Activated CD4-positive, alpha-beta T cell treated with anti-CD3 and anti-CD28 coated beads for 24 hours (primary cell): ENCODE results near the gene ATP6V1B1.
"Not testable (repeated sequence)": the region's sequence is repeated elsewhere in the genome, so short reads cannot be mapped to it uniquely, and the experiment has no call there.

Experiments used
- DNase-seq, 2 donors: peaks; one replicate each; pipeline ENCODE4 v3.0.0-alpha.2; 2020; ENCODE audit warnings: low read depth in 2 of 2

The ATP6V1B1 gene

DNA sequence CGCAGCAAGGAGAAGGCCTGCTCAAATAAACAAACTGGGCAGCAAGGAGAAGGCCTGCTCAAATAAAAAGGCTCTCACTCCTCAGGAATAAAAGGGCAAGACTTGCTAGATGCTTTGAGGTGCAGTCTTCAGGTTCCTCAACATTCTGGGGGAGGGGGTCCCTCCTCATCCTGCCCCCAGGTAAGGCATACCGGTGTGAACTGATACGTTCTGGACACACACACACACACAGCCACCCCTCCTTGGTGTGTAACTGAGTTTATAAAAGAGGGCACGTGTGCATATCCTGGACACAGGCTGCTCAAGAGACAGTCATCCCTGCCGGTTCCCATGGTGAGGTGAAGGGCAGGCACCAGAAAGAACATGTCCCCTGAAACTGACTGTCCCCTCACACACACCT is 54.5 kb downstream of the ATP6V1B1 start:
- DNase-seq: no peak

DNA sequence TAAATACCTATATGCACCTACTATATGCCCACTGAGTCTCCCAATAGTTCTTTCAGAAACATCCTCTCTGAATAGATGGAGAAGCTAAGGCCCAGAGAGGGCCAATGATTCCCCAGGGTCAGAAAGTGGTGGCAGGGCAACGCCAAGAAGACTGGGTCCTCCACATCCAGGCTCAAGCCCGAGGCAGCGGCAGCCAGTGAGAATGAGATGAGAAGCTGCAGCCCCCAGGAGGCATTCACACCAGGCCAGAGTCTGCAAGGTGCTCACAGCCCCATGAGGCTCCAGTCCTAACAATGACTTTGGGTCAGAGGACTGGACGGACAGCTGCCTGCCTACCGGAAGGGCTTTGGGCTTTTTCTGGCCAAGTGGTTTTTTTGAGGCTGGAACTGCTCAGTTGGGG is 55.4 kb downstream of the ATP6V1B1 start:
- no peak for DNase-seq

DNA sequence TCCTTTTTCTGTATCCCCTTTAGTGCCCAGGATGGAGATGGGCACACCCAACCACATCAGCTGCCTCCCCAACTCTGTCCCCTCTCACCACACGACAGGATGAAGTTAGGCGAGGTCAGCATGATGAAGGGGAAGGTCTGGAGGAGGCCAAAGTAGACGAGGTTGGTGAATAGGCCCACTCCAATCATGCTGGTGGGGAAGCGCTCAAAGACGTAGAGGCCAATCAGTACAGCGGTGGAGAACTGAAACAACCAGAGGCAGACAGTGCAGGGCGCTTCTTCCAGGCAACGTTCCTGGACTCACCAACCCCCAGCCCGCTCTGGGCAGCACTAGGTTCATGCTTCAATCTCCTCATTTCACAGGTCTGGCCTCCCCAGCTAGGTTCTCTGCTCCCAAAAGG is 56.0 kb downstream of the ATP6V1B1 start:
- no peak for DNase-seq

DNA sequence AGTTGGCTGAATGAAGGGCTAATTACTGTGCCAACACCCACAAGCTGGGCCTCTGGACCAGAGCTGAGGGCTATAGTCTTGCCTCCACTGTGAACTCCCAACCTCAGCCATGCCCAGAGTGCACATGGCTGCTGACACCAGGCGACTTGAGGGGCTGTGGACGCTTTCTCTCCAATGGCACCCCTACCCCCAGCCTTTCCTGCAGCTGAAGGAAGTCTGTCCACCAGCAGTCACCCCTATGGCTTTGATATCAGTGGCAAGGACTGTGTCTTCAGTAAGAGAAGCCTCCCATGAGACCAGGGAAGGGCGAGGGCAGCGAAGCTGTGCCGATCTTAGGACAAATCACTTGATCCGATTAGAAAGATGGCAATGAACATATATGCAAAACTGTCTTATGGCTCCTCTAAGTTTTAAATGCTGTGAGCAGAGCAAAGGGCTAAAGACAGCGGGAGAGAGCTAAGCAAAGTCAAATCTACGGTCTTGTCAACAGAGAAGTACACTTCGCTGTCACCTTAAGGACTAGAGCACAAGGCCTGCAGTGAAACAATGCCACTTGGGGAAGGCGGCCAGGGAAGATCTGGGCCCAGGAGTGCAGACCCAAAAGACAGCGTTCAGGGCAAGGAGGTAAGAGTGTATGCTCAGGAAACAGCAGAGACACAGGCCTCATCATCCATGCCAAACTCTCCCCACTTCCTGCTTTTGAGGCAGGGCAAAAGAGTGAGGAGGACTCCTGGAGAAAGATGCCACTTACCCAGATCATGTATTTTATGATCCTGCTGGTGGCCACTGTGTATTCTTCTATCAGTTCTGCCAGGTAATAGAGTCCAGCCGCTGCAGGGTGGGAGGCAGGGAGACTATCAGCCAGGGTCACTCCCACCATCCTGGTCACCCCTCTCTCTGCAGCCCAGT is 57.5 kb downstream of the ATP6V1B1 start:
- DNase-seq: no peak

DNA sequence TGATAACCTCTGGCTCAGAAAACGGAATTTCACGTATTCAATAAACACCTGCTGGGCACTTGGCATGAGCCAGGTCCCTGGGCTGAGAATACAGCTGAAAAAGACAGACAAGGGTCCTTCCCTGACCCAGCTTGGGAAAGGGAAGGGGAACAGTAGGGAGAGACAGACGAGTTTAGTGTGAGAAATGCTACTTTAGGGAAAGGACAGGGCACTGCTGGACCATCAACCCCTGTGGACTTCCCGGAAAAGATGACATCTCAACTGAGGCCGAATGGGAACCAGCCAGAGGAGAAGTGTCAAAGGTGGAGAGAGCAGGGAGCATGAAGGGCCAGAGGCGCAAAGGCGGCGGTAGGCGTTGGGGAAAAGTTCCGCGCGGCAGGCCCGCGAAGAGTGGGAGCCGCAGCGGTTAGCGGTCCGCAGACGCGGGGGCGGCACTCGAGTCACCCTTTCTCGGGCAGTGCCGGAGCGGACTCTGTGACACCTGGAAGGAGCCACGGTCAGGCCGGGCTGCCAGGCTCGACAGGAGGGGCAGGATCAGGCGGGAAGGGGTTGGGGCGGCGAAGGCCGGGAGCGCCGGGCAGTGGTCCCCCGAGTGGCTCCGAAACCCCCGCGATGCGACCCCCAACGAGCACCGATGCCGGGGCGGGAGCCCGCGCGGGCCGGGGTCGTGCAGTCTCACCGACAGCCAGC is 58.5 kb downstream of the ATP6V1B1 start:
- peak in 1 of 2 donors; percentile 38 for DNase-seq

DNA sequence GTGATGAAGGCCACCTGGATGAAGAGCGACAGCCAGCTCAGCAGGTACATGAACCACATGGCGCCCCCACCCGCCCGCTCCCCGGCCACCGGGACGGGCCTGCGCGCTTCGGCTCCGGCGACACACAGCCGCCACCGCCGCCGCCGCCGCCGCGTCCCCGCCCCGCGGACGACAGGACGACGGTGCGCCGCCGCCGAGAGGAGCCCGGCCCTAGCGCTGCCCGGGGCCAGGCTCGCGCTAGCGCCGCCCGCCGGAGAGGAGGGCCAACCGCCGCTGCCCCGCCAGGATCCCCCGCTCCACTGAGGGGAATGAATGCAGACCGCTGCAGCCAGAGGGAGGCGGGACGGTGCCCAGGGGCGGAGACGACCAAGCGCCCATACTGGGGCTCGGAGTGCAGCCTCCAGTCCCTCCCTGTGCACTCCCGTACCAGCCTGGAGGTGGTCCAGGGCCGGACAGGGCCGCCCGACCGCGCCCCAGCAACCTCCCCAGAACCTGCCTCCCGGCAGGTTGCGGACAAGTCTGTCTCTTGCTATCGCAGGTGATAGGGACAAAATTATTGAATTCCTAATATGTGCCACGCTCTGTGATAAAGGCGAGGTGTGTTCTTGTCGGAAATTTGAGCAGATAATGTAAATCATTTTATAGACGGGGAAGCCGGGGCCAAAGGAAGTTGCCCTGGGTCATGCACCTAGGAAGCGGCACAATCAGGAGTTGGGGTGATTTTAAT is 59.2 kb downstream of the ATP6V1B1 start, which contains the start of gene TEX261:
TEX261 (minus strand) TSS at position 175 of the 727 bp plus-strand sequence; CDS start at position 59, 116 bp downstream.
- DNase-seq: peak; percentile 85

DNA sequence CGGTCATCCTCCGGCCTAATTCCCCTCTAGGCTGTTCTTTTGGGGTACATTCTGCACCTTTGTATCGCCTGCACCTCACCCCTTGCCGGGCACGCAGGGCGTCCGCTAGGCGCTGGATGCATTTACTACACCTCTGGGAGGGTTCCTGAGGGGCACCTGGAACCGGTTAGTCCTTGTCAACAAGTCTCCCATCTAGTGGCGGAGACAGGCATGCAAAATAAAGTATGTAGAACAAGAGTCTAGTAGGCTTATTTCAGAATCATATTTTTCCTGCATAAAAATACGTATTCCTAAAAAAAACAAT is 59.7 kb downstream of the ATP6V1B1 start:
- no peak for DNase-seq

DNA sequence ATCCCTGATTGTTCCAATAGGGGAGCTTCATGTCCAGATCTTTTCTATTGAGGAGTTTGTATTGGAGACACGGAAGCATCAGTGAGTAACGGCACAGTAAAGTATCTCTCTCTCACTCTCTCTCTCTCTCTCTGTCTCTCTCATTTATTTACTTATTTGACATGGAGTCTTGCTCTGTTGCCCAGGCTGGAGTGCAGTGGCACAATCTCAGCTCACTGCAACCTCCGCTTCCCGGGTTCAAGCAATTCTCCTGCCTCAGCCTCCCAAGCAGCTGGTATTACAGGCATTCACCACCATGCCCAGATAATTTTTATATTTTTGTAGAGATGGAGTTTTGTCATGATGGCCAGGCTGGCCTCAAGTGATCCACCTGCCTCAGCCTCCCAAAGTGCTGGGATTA is 63.2 kb downstream of the ATP6V1B1 start:
- DNase-seq: not testable (repeated sequence)

DNA sequence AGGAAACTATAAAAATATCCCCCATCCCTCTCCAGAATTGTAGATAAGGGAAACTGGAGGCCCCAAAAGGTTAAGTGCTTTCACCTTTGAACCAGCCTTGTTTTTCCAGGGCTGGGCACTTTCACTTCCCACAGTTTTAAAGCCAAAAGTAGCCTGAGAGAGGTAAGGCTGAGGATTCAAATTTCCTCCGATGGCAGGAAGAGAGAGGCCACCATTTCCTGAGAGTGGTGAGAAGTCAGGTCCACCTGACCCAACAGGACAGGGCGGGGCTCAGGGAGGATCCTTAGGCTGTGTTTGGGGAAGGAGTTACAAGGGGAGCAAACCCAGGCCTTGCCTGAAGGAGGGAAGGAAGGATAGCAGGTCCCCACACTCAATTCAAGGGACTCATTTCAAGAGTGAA is 63.7 kb downstream of the ATP6V1B1 start:
- no peak for DNase-seq

DNA sequence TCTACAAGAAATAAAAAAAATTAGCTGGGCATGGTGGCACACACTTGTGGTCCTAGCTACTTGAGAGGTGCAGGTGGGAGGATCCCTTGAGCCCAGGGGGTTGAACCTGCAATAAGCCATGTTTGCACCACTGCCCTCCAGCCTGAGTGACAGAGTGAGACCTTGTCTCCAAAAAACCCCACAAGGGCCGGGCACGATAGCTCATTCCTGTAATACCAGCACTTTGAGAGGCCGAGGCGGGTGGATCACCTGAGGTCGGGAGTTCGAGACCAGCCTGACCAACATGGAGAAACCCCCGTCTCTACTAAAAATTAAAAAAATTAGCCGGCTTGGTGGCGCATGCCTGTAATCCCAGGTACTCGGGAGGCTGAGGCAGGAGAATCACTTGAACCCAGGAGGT is 64.2 kb downstream of the ATP6V1B1 start:
- not testable (repeated sequence) for DNase-seq

DNA sequence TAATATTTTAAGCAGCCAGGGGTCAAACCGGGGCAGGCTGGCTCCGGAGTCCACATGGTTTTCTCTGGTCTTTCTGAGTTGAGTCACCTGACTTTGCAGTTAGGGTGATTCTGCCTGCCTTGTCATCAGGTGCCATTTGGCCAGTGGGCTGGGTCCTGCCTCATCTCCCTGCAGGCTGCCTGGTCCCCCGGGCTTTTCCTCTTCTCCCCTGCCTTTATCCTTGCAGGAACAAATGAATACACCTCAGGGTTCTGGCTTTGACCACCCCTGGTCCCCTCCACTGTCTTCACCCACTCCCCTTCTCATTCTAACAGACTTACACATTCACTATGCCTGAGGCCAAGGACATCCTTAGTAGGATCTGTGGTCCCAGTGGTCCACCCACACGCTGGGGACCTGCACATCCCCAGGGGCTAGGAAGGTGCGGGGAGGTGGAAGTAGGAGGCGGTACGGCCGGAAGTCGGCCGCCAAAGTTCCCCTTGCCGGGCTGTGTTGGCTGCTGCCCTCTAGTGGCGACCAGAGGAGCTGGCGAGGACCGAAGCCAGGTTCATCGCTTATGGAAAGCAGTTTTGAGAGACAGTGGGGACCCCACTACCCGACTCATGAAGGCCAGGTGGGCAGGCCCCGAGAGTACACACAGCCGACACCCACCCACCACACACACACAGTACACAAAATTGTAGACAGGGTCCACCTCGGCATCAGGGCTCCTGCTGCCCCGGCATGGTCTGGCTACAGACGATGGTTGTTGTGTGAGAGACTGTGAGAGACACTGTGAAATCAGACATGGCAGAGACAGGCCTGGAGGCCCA is 65.3 kb downstream of the ATP6V1B1 start:
- DNase-seq: peak; percentile 72 to 74

DNA sequence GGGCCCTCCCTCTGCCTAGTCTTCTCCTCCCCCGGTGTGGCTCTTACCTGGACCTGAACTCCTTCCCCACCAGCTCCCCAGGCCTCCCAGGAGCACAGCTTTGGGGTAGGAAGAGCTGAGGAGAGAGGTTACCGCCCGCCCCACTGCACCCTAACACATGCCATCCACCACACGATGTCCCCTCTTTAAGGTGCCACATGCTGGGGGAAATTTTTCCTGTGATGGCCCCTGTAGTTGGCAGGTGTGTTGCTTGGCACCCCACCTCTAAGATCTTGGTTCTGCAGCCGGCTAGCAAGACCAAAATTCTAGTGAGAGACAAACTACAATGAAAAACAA is 65.9 kb downstream of the ATP6V1B1 start:
- no peak for DNase-seq

DNA sequence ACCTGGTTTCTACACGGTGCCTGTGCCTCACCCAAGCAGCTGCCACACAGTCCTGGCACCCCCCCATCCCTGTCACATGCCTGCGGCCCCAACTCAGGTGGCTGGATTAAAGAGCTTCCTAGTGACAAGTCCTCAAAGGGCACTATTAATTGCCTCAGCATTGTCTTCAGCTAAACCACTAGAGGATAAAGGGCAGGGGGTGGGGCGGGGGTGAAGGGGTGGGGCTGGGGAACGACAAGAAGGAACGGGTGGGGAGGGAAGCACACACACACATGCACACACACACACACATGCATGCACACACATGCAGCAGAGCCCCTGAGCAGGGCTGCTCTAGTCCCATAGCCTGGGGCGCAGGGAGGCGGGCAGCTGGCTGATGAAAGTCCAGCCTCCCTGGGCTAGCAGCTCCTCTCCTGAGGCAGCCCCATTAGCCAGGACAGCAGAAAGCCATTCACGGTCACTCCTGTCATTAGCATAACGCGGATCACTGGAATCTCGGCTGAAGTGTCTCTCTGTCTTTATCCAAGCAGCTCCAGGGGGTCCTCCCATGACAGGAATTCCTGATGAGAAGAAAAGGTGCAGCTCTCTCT is 66.4 kb downstream of the ATP6V1B1 start:
- no peak for DNase-seq

DNA sequence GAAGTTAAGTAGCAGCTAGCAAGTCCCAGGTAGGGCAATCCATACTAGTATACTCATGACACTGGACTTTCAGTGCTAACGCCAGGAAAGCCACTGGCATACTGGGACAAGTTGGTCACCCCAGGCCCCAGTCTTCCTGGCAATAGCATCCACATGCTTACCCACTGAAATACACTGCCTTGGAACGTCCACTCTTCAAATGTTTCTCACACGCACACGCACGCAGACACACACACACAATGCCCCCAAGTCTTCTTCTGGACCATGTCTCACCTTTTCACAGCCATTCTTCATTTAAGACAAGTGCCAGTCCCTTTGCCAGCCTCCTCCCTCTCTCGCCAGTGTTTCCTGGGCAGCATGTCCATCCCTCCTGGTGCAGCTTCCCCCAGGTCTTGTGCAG is 67.7 kb downstream of the ATP6V1B1 start:
- DNase-seq: no peak

DNA sequence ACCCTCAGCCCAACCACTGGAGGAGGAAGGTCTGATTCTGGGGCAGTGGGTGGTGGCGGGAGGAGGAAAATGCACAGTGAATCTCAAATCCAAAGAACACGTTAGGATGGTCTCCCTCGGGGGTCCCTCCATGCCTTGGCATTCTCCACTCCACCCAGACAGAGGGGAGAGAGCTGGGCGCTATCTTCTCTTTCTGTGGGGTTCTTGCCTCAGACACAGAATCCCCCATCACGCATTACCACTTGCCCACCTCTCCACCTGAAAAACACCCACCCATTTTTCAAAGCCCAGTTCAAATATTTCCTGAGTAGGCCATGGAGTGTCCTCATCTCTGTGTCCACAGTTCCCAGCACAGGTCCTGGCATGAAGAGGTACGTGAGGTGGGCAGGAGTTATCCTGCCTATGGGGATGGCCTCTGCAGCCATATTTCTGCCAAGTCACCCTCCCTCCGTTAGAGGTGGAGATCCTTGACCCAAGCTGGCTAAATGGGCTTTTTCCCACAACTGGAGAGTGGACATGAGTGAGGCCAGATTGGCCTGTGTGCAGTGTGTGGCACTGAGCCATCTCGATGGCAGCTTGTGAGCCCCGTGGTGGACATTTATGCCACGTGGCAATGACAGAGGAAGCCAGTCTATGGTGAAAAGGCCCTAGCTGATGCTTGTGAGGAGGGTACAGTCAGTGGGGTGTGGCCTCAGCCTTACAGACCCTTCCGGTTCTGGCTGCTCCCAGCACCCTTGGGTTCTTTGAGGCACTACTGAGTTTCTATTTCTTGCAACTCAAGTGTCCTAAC is 68.5 kb downstream of the ATP6V1B1 start:
- DNase-seq: no peak

DNA sequence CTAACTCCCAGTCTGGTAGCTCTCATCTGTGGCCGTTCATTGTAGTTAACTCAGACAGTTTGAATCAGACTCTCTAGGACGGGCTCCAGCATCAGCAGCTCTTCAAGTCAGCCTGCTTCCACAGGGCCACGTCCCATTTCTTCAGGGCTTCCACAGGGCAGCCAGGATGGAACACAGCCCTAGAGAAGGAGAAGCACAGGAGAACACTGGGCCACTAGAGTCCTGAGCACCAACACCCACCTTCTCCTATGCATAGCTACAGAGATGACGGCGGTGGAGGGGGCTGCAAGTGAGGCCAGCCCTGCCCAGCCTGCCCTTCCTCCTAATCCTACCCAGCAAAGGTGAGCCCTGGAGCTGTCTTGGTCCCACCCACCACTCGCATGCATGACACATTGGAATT is 69.2 kb downstream of the ATP6V1B1 start:
- DNase-seq: no peak

DNA sequence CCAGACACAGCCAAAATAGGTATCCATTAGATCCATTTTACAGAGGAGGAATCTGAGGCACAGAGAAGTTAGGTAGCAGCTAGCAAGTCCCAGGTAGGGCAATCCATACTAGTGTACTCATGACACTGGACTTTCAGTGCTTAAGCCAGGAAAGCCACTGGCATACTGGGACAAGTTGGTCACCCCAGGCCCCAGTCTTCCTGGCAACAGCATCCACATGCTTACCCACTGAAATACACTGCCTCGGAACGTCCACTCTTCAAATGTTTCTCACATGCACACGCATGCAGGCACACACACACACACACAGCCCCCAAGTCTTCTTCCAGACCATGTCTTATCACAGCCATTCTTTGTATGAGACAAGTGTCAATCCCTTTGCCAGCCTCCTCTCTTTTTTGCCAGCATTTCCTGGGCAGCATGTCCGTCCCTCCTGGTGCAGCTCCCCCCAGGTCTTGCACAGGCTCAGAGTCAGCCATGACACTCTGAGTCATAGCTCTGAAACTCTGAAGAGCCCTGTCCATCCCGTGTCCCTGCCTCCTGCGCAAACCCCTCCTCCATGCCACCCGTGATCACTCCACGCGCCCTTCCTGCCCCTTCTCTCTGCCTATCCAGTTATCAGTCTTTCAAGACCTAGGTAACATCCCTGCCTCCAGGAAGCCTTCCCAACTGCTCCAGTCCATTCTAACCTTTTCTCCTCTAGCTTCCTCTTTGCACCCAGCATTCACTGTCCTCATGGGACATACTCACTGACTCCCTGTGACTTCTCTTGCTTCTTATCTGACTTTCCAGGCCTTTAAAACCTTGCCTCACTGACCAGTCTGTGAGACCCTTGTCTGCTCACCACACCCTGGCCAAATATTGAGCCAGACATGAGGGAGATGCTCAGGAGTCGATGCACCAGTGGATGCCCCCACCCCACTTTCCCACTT is 69.8 kb downstream of the ATP6V1B1 start:
- DNase-seq: no peak

DNA sequence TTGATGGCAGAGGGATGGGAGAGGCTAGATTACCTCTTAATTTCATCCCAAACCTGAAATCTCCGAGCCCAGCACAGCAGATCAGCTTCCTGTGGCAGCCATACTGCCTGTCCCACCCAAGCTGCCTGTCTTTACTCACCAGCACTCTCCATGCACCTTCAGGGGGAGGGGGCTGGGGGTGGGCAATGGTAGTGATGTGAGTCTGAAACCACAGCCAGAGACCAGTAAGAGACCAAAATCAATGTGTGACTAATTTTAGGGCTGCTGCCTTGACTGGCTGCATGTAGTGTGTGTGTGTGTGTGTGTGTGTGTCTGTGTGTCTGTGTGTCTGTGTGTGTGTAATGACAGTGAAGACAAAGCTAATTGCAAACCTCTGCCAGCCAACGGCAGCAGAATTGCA is 70.6 kb downstream of the ATP6V1B1 start:
- no peak for DNase-seq
